Measurements from ENCODE around the gene CMBL.

DNA sequence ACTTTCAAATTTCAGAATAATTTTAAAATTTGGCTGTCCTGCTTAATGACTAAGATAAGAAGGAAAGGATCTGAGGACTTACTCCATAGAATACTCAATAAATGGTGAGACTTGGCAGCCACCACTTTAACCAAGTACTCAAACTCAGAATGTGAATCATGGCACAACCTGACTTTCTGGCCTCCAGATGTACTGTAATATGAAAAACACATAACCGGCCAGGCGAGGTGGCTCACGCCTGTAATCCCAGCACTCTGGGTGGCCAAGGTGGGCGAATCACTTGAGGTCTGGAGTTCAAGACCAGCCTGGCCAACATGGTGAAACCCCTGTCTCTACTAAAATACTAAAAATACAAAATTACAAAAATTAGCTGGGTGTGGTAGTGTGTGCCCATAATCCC is 35.8 kb upstream of the CMBL start:
- TF ChIP-seq, protein P1, sequence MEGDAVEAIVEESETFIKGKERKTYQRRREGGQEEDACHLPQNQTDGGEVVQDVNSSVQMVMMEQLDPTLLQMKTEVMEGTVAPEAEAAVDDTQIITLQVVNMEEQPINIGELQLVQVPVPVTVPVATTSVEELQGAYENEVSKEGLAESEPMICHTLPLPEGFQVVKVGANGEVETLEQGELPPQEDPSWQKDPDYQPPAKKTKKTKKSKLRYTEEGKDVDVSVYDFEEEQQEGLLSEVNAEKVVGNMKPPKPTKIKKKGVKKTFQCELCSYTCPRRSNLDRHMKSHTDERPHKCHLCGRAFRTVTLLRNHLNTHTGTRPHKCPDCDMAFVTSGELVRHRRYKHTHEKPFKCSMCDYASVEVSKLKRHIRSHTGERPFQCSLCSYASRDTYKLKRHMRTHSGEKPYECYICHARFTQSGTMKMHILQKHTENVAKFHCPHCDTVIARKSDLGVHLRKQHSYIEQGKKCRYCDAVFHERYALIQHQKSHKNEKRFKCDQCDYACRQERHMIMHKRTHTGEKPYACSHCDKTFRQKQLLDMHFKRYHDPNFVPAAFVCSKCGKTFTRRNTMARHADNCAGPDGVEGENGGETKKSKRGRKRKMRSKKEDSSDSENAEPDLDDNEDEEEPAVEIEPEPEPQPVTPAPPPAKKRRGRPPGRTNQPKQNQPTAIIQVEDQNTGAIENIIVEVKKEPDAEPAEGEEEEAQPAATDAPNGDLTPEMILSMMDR (IDR thresholded peaks at IDR 0.05; ENCODE audit: poor library complexity), result no peak
- TF ChIP-seq EZH2 (IDR thresholded peaks at IDR 0.05; ENCODE audit: borderline replicate concordance) (no peak), EZH2phosphoT487 (IDR thresholded peaks at IDR 0.05; ENCODE audit: low read depth, severe bottlenecking, unreplicated experiment) (no peak)
